MM.1S (cell line): ENCODE results near the gene PDE1A.

Experiments used
- DNase-seq: peaks from one replicate; pipeline ENCODE4 v3.0.0-alpha.2; 2015
- H2AFZ ChIP-seq: fragments of 300-600 bp; sonication (generic); 2 replicates; pipeline ENCODE4 v1.6.0; 2016; ENCODE audit warnings: antibody characterized with exemption, low read length
- H3F3A ChIP-seq: fragments of 300-600 bp; sonication (generic); 2 replicates; pipeline ENCODE4 v1.6.1; 2016; ENCODE audit warnings: mild to moderate bottlenecking, antibody characterized with exemption, low read length, moderate library complexity, mixed read lengths; ENCODE audit not compliant: insufficient read depth
- H3K27ac ChIP-seq: fragments of 300-600 bp; sonication (generic); 2 replicates; pipeline ENCODE4 v1.5.1; 2016; ENCODE audit warnings: mild to moderate bottlenecking, low read length
- H3K27me3 ChIP-seq: fragments of 300-600 bp; sonication (generic); replicated peaks from 2 replicates; pipeline ENCODE4 v1.6.0; 2016; ENCODE audit warnings: low read length; ENCODE audit not compliant: insufficient read depth
- H3K36me3 ChIP-seq: fragments of 300-600 bp; sonication (generic); replicated peaks from 2 replicates; pipeline ENCODE4 v1.6.1; 2016; ENCODE audit warnings: mild to moderate bottlenecking, low read length, mixed read lengths; ENCODE audit not compliant: insufficient read depth
- H3K4me1 ChIP-seq: fragments of 300-600 bp; sonication (generic); 2 replicates; pipeline ENCODE4 v1.6.1; 2016; ENCODE audit warnings: low read length, mixed read lengths
- H3K4me2 ChIP-seq: fragments of 300-600 bp; sonication (generic); 2 replicates; pipeline ENCODE4 v1.6.0; 2016; ENCODE audit warnings: low read depth, low read length
- H3K4me3 ChIP-seq: fragments of 300-600 bp; sonication (generic); 2 replicates; pipeline ENCODE4 v1.5.1; 2016; ENCODE audit warnings: low read length, mixed read lengths
- H3K79me2 ChIP-seq: fragments of 300-600 bp; sonication (generic); 2 replicates; pipeline ENCODE4 v1.6.1; 2016; ENCODE audit warnings: mixed run types, low read length, mixed read lengths
- H3K9ac ChIP-seq: fragments of 300-600 bp; sonication (generic); 2 replicates; pipeline ENCODE4 v1.6.1; 2016; ENCODE audit warnings: low read length, mixed read lengths
- H3K9me2 ChIP-seq: fragments of 300-600 bp; sonication (generic); replicated peaks from 2 replicates; pipeline ENCODE4 v1.6.1; 2016; ENCODE audit warnings: mild to moderate bottlenecking, low read length, mixed read lengths; ENCODE audit not compliant: insufficient read depth
- H3K9me3 ChIP-seq: fragments of 300-600 bp; sonication (generic); replicated peaks from 2 replicates; pipeline ENCODE4 v1.6.1; 2016; ENCODE audit warnings: mild to moderate bottlenecking, low read length, mixed read lengths; ENCODE audit not compliant: insufficient read depth
- H4K20me1 ChIP-seq: fragments of 300-600 bp; sonication (generic); 2 replicates; pipeline ENCODE4 v1.6.1; 2016; ENCODE audit warnings: mild to moderate bottlenecking, low read length, moderate library complexity, mixed read lengths; ENCODE audit not compliant: insufficient read depth
- CTCF ChIP-seq: fragments of 300-600 bp; sonication (generic); IDR thresholded peaks from 2 replicates; pipeline ENCODE4 v1.5.1; 2016; ENCODE audit warnings: antibody characterized with exemption, low read length, mixed read lengths
- EZH2 ChIP-seq: fragments of 300-600 bp; sonication (generic); optimal IDR thresholded peaks from 2 replicates; pipeline ENCODE3; 2017; ENCODE audit warnings: low read depth, mild to moderate bottlenecking, antibody characterized with exemption, low read length, mixed read lengths
- EZH2phosphoT487 ChIP-seq: fragments of 300-600 bp; sonication (generic); IDR thresholded peaks from 2 replicates; pipeline ENCODE4 v1.6.1; 2018; ENCODE audit warnings: antibody characterized with exemption, low read length

The PDE1A gene

GRCh38 chr2:182355815-182356214 lies 71.0 kb downstream of the PDE1A start:
- Histone ChIP-seq H3K4me2 (no peak overlapping the region), H3K9me2 (no peaks in the 10 kb centered on the region), H3K27ac (no peak overlapping the region), H3K4me3 (no peak overlapping the region), H3K4me1 (no peaks in the 10 kb centered on the region), H3K9ac (no peak overlapping the region), H3K36me3 (no peaks in the 10 kb centered on the region), H2AFZ (no peak overlapping the region), H4K20me1 (no peaks in the 10 kb centered on the region), H3K79me2 (no peaks in the 10 kb centered on the region), H3K9me3 (no peaks in the 10 kb centered on the region), H3F3A (no peaks in the 10 kb centered on the region), H3K27me3 (no peaks in the 10 kb centered on the region)
- DNase-seq, result no peak
- TF ChIP-seq CTCF (no peak), EZH2 (no peak), EZH2phosphoT487 (no peak)

GRCh38 chr2:182351427-182351826 lies 75.4 kb downstream of the PDE1A start:
- Histone ChIP-seq H2AFZ (no peak overlapping the region), H3K4me3 (no peak overlapping the region), H3K79me2 (no peaks in the 10 kb centered on the region), H3K9me3 (no peaks in the 10 kb centered on the region), H3K27ac (no peak overlapping the region), H4K20me1 (no peaks in the 10 kb centered on the region), H3K27me3 (no peaks in the 10 kb centered on the region), H3K4me2 (no peak overlapping the region), H3K36me3 (no peaks in the 10 kb centered on the region), H3K9ac (no peak overlapping the region), H3K9me2 (no peaks in the 10 kb centered on the region), H3F3A (no peaks in the 10 kb centered on the region), H3K4me1 (no peaks in the 10 kb centered on the region)
- no peak for DNase-seq
- TF ChIP-seq EZH2phosphoT487, result no peak
- no peak for TF ChIP-seq EZH2
- no peak for TF ChIP-seq CTCF

GRCh38 chr2:182349268-182349667 lies 77.6 kb downstream of the PDE1A start:
- H3K36me3 ChIP-seq, result no peaks in the 10 kb centered on the region
- no peak overlapping the region for H3K27ac ChIP-seq
- H3K9me3 ChIP-seq, result no peaks in the 10 kb centered on the region
- H3K9me2 ChIP-seq, result no peaks in the 10 kb centered on the region
- H3K4me2 ChIP-seq, result no peak overlapping the region
- H2AFZ ChIP-seq, result no peak overlapping the region
- no peaks in the 10 kb centered on the region for H3K4me1 ChIP-seq
- DNase-seq, result no peak
- H3K79me2 ChIP-seq, result no peaks in the 10 kb centered on the region
- no peak overlapping the region for H3K4me3 ChIP-seq
- no peaks in the 10 kb centered on the region for H4K20me1 ChIP-seq
- no peak overlapping the region for H3K9ac ChIP-seq
- TF ChIP-seq EZH2phosphoT487 (no peak), EZH2 (no peak), CTCF (no peak)
- no peaks in the 10 kb centered on the region for H3K27me3 ChIP-seq
- H3F3A ChIP-seq, result no peaks in the 10 kb centered on the region
